Neural progenitor cell (in vitro differentiated cells): ENCODE data around the gene SNX15.

Experiments used
- EZH2 ChIP-seq: fragments of 200-600 bp; sonication (generic); IDR thresholded peaks from 2 replicates; pipeline ENCODE4 v1.6.1; 2017; ENCODE audit warnings: antibody characterized with exemption, mild to moderate bottlenecking, moderate library complexity
- TF ChIP-seq, protein P1 (sequence below): fragments of 200-600 bp; sonication (generic); IDR thresholded peaks from 2 replicates; pipeline ENCODE4 v1.5.1; 2017; ENCODE audit warnings: antibody characterized with exemption, mild to moderate bottlenecking

DNA sequence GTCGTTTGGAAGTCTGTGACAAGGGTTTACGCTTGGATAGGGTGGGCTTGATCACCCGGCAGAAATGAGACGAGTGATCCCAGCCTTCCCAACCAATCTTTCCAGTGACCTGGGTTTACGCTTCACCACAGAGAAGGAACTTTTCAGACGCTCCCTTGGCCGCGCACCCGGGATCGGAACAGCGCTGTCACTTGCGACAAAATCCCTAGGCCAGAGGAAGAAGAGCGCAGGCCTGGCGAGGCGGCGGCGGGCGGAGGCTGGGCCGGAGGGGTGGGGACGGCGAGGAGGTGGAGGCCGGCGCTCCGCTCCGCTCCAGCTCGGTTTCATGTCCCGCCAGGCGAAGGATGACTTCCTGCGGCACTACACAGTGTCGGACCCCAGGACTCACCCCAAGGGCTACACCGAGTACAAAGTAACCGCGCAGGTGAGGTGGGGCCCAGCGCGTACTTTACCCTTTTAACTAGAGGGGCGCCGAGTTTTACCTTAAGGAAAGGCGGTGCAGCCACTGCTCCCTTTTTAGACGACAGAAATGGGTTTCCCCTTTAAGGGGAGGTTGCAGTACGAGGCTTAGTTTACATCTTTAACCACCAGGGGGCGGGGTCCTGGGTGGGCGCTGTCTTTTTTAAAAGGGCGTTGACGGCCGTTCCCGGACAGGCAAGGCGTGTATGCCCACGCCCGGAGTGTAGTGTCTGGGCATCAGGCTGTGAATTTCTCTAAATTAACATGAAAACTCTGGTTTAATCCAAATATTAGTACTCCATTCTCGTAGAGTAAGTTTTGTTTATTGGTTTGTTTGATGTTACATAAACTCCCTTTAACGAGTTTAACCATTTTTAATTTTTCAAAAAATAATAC lies at the start of gene SNX15:
- TF ChIP-seq, protein P1, sequence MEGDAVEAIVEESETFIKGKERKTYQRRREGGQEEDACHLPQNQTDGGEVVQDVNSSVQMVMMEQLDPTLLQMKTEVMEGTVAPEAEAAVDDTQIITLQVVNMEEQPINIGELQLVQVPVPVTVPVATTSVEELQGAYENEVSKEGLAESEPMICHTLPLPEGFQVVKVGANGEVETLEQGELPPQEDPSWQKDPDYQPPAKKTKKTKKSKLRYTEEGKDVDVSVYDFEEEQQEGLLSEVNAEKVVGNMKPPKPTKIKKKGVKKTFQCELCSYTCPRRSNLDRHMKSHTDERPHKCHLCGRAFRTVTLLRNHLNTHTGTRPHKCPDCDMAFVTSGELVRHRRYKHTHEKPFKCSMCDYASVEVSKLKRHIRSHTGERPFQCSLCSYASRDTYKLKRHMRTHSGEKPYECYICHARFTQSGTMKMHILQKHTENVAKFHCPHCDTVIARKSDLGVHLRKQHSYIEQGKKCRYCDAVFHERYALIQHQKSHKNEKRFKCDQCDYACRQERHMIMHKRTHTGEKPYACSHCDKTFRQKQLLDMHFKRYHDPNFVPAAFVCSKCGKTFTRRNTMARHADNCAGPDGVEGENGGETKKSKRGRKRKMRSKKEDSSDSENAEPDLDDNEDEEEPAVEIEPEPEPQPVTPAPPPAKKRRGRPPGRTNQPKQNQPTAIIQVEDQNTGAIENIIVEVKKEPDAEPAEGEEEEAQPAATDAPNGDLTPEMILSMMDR, result peak; percentile 77
- no peak for TF ChIP-seq EZH2
